HUES64 (cell line): ENCODE measurements around the gene MAPKAPK3.

ENCODE experiments used
- H3K27ac ChIP-seq: 2 replicates; pipeline ENCODE4 v1.7.0; 2013; ENCODE audit warnings: low read depth, low read length, inconsistent platforms
- H3K27me3 ChIP-seq: 2 replicates; pipeline ENCODE4 v1.6.1; 2013; ENCODE audit warnings: mild to moderate bottlenecking, low read length; ENCODE audit not compliant: insufficient read depth
- H3K36me3 ChIP-seq: 2 replicates; pipeline ENCODE4 v1.6.1; 2013; ENCODE audit warnings: mild to moderate bottlenecking, low read length; ENCODE audit not compliant: insufficient read depth
- H3K4me1 ChIP-seq: 2 replicates; pipeline ENCODE4 v1.6.1; 2013; ENCODE audit warnings: mild to moderate bottlenecking, low read length, moderate library complexity; ENCODE audit not compliant: insufficient read depth
- H3K4me3 ChIP-seq: 2 replicates; pipeline ENCODE4 v1.5.1; 2013; ENCODE audit warnings: mild to moderate bottlenecking, low read length, moderate library complexity
- H3K9ac ChIP-seq: 2 replicates; pipeline ENCODE4 v1.6.1; 2013; ENCODE audit warnings: mild to moderate bottlenecking, low read depth, low read length
- H3K9me3 ChIP-seq: 2 replicates; pipeline ENCODE4 v1.6.1; 2013; ENCODE audit warnings: low read depth, low read length; ENCODE audit not compliant: insufficient read depth
- WGBS: fragments of 150-250, 120-280 bp; methylation state at CpG from one replicate; pipeline ENCODE4 v1.1.7; 2013; ENCODE audit warnings: missing lambda C conversion rate; 5-methylcytosine and 5-hydroxymethylcytosine counted together

Gene MAPKAPK3

DNA sequence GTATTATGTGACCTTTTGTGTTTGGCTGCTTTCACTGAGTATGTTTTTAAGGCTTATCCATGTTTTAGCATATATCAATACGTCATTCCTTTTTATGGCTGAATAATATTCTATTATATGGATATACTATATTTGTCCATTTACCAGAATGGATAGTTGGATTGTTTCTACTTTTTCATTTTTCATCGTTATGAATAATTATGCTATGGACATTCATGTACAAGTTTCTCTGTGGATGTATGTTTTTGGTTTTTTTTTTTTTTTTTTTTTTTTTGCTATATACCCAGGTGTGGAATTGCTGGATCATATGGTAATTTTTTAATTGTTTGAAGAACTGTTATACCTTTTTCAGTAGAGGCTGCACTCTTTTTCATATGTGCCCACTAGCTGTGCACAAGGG is 81.3 kb downstream of the MAPKAPK3 start:
- WGBS, result no CpG with 5 or more reads among the region's 2 CpGs
- Histone ChIP-seq H3K9ac (no peak overlapping the region), H3K4me1 (peaks cover 2% of the 10 kb centered on the region; the same call in 1 of the 2 replicates), H3K9me3 (peaks cover 6% of the 10 kb centered on the region), H3K4me3 (no peak overlapping the region), H3K36me3 (no peaks in the 10 kb centered on the region), H3K27me3 (no peaks in the 10 kb centered on the region), H3K27ac (no peak overlapping the region)
